ENCODE measurements around the gene TPRN.

The TPRN gene

DNA sequence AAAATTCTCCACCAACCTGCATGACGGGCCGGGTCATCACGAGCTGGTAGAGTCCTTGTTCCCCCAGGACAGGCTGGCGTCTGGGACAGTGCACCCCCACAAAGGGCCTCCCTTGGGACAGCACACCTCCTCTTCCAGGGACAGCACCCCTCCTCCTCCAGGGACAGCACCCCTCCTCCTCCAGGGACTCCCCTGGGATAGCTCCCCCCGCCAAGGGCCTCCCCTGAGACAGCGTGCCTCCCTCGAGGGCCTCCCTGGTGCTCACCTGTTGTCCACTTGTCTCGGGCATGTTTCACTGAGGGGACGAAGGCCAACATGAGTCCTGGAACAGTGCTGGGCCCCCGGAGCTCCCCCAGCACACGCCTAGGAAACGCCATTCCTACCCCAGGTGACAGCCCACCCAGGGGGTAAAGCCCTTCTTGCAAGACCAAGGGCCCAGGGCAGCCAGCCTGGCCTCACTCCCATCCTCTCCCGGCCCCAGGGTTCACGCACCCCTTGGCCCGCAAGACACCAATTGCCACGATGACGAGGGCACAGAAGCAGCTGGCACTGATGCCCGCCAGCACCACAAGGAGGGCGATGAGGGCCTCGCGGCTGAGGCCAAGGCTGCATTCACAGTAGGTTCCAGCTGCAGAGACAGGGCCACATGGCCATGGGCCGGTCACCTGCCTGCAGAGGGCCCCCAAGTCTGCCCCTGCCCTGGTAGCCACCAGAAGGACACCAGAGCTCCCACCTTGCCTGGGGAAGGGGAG is 29.2 kb downstream of the TPRN start:
- no peak for DNase-seq

DNA sequence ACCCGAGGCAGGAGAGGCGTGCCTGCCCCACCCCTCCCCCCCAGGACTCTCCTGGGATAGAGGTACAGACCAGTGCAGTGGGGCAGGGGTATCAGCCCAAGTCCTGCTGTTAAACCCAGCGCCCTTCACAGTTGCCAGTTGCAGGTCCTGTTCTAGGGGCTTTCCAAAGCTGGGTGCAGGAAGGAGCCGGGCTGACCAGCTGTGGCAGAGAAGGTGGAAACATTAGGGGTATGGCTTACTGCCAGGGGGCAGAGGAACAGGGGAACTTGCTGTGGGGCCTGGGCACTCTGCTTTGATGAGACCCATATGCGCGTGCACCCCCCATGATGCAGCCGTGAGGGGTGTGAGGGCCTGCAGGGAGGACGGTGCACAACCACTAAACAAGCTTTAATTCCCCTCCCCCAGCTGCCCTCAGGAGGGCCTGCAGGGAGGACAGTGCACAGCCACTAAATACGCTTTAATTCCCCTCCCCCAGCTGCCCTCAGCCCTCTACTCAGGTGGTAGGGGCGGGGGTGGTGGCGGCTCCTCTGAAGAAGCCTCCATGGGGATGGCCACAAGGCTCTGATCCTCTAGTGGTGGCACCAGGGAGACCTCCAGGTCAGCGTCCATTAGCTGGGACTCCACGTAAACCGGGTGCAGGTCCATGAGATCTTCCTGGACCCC is 29.9 kb downstream of the TPRN start:
- DNase-seq = no peak

DNA sequence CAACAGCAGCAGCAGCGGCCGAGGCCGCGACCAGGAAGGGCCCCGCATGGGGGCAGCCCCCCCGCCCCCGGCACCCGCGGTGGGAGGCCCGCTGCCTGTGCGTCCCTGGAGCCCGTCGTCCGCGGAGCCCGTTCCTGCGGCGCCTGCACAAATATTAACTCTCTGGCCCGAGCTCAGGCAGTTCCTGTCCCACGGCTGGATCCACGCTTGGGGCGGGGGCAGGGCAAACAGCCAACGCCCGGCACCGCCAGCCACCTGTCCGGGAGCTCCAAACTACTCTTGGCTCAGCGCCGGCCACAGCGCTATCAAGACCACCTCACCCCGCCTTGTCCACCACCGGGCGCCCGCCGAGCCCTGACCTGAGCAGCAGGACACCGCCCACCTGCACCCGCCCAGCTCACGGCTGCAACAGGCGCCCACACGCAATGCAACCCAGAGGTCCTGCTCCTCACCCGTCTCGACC is 30.6 kb downstream of the TPRN start, which contains the start of gene LRRC26:
Gene LRRC26, minus strand, starts transcription at position 156 of the 463 bp plus-strand sequence. Its CDS starts 108 bp downstream, at position 48.
- no peak for DNase-seq

DNA sequence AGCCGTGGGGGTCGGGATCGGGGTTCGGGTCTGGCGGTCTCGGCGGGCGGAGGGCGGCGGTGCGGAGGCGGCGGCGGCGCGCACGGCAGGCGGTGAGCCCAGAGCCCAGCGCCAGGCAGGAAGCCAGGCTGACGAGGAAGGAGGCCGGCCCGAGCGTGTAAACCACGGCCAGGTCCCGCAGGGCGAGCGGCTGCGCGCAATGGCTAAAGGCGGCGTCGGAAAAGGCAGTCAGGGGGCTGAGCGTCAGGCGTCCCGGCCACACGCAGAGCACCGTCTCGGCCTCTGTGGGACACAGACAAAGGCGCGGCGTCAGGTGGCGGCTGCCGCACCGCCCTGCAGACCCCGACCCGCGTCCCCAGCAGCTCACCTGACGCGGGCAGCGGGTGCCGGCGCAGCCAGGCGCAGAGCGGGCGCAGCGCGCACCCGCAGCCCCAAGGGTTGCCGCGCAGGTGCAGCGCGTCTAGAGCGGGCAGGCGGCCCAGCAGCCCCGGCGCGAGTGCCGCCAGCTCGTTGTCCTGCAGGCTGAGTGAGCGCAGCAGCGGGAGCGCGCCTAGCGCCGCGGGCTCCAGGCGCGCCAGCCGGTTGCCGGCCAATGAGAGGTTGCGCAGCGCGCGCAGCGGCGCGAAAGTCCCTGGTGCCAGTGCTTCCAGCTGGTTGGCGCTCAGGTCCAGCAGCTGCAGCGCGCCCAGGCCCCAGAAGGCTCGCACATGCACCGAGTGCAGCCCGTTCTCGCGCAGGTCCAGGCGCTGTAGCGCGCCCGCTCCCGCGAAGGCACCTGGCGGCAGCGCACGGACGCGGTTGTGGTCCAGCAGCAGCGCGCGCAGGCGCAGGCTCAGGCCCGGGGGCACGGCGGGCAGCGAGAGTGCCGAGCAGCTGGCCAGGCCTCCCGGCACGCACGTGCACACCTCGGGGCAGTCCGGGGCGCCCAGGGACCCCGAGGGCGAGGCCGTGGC is 31.4 kb downstream of the TPRN start:
- no peak for DNase-seq

DNA sequence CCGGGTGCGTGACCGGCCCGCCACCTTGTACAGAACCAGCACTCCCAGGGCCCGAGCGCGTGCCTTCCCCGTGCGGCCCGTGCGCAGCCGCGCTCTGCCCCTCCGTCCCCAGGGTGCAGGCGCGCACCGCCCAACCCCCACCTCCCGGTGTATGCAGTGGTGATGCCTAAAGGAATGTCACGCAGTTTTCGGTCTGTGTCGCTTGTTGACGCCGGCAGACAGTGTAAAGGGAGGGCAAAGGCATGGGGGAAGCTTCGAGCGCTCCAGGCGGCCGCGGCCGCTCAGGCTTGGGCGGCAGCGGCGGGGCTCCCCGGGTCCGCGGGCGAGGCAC is 32.0 kb downstream of the TPRN start:
- DNase-seq = no peak

DNA sequence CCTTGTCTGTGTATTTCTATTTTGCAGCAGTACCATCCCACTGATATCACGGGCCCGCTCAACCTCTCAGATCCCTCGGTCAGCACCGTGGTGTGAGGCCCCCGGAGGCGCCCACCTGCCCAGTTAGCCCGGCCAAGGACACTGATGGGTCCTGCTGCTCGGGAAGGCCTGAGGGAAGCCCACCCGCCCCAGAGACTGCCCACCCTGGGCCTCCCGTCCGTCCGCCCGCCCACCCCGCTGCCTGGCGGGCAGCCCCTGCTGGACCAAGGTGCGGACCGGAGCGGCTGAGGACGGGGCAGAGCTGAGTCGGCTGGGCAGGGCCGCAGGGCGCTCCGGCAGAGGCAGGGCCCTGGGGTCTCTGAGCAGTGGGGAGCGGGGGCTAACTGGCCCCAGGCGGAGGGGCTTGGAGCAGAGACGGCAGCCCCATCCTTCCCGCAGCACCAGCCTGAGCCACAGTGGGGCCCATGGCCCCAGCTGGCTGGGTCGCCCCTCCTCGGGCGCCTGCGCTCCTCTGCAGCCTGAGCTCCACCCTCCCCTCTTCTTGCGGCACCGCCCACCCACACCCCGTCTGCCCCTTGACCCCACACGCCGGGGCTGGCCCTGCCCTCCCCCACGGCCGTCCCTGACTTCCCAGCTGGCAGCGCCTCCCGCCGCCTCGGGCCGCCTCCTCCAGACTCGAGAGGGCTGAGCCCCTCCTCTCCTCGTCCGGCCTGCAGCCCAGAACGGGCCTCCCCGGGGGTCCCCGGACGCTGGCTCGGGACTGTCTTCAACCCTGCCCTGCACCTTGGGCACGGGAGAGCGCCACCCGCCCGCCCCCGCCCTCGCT is 32.6 kb downstream of the TPRN start:
- DNase-seq = no peak

DNA sequence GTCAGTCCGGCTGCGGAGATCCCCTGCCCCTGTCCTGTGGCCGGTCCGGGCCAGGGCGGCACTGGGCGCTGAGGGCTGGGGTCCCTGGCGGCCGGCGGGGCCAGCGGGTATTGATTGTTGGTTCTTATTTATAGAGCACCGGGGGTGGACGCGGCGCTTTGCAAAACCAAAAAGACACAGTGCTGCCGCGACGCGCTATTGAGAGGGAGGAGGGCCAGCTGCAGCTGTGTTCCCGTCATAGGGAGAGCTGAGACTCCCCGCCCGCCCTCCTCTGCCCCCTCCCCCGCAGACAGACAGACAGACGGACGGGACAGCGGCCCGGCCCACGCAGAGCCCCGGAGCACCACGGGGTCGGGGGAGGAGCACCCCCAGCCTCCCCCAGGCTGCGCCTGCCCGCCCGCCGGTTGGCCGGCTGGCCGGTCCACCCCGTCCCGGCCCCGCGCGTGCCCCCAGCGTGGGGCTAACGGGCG is 33.2 kb downstream of the TPRN start:
- DNase-seq = no peak

DNA sequence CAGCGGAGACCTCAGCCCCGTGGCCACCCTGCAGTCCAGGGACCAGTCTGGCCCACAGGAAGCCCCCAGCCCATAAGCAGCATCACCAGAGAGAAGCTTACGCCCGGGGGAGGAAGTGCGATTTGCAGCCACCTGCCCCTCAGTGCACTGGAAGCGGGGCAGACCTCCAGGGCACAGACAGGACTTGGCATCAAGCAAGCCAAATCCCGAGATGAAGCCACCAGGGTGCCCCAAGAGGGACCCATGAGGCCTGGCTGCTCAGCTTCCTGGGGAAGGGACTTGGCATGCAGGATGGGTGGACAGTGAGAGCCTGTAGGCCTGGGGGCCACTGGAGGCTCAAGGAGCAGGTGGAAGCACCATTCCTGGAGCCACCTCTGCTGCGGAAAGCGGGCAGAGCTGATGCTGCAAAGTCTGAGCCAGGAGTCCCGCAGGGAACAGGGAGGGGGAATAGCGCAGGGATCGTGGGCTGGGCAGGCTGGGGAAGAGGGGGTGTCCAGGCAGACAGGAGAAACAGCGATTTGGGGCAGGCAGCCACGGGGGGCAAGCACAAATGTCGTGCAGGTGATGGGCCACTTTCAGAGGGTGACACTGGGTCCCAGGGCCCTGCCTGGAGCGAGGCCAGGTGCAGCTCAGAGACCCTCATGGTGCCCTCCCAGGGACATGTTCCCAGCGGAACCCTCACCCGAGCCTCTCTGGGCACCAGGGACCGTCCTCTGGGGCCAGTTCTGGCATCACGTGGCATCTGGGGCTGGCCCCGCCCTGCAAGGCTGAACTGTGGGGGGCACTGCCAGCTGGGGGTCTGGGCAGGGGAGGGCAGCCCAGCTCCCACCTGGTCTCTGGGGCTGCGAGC is 33.9 kb downstream of the TPRN start:
- DNase-seq = no peak

DNA sequence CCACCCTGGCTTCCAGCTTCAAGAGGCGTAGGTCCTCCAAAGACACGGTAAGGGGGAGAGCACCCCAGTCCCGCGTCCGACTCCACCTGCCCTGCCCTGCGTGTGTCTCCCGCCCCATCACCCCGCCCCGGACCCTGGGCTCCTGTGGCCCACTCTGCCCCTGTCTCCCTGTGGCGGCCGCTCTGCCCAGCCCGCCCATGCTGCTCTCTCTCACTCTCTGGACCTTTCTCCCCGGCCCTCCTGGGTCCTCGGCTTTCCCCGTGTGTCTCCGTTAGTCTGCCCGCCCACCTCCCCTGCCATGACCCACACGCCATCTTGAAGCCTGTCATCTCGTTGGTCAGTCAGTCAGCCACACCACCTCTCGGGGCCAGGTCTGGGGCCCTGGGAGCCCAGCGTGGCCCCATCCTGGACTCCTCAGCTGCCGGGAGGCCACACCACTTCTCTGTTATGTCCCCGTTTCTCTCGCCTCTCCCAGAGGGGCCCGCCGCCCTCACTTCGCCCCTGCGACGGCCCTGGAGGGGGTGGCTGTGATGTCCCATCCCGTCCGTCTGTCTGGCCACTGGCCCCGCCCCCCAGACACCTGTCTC is 35.2 kb downstream of the TPRN start:
- DNase-seq = no peak

DNA sequence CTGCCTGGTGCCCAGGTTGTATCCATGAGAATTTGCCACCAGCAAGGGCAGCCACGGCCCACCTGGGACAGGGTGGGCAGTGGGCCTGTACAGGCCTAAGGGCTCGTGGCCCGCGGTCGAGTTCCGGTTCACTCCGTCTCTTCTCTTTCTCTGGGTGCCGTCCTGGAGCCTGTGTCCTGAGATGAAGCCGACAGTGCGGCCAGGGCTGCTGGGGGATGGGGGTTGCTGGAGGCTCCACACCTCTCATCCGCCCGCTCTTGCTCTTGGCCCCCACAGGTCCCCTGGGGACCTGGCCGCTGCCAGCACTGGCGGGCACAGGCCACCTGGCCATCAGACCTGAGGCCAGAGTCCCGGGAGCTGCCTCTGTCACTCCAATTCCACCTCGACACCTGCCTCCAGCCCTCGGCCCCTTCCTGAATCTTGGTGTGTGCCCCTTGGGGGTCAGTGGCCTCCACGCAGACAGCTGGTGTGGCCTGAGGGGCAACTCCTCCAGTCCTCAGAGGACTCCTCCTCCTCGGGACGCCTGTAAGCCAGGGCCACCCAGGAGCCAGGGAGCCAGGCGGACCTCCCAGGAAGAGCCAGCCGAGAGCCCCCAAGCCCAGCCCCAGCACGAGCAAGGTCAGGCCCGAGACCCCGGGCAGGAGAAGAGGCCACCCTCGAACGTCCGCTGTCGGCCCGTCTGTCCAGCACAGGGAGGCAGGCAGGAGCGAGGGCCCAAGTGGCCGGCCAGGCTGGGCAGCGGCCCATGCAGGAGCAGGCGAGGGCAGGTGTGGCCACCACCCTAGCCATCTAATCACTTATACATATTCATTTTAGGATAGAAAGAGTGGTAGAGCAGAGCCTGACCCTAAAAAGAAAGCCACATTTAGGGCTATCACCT is 35.9 kb downstream of the TPRN start:
- no peak for DNase-seq

DNA sequence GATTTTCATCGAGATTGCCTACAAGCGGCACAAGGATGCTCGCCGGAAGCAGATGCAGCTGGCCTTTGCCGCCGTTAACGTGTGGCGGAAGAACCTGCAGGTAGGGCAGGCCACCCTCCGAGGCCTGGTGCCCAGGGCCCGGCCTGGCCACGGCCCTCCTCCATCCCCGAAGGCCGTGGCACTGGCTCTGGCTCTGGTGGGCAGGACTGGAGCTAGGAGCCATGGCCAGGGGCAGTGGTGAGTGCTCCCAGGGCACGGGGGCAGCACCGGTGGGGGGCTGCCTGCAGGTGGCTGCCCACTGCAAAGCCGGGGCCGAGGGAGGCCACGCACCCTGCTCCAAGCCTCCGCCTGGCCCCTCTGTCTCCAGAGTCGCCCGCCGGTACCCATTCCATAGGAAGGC is 36.7 kb downstream of the TPRN start:
- no peak for DNase-seq

DNA sequence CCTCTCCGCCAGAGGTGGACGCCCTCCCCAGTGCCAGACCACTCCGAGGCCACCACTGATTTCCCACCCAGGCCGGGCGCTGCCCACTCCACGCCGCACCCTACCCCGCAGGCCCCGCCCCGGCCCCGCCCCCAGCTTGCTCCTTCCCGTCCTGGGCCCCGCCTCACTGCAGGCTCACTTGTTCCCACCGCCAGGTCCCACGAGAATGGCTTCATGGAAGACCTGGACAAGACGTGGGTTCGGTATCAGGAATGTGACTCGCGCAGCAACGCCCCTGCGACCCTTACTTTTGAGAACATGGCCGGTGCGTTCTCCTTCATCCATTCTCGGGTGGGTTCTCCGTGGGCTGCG is 37.2 kb downstream of the TPRN start:
- no peak for DNase-seq

DNA sequence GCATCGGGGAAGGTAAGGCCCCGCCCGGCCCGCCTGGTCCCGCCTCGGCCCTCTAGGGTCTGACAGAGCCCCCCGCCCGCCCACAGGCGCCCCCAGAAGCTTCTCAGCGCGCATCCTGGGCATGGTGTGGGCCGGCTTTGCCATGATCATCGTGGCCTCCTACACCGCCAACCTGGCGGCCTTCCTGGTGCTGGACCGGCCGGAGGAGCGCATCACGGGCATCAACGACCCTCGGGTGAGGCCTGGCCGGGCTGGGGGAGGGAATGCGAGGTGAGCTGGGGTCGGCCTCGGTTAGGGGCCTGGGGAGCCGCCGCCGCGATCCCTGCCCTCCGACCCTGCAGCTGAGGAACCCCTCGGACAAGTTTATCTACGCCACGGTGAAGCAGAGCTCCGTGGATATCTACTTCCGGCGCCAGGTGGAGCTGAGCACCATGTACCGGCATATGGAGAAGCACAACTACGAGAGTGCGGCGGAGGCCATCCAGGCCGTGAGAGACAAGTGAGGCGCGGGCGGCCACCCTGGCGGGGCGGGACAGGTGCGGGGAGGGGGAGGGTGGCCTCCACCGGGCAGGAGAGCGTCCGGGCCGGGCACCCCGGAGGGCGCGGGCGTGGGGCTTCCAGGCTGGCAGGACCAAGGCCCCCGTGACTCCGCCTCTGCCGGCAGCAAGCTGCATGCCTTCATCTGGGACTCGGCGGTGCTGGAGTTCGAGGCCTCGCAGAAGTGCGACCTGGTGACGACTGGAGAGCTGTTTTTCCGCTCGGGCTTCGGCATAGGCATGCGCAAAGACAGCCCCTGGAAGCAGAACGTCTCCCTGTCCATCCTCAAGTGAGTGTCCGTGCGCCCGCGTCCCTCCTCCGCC is 37.8 kb downstream of the TPRN start:
- DNase-seq = no peak

DNA sequence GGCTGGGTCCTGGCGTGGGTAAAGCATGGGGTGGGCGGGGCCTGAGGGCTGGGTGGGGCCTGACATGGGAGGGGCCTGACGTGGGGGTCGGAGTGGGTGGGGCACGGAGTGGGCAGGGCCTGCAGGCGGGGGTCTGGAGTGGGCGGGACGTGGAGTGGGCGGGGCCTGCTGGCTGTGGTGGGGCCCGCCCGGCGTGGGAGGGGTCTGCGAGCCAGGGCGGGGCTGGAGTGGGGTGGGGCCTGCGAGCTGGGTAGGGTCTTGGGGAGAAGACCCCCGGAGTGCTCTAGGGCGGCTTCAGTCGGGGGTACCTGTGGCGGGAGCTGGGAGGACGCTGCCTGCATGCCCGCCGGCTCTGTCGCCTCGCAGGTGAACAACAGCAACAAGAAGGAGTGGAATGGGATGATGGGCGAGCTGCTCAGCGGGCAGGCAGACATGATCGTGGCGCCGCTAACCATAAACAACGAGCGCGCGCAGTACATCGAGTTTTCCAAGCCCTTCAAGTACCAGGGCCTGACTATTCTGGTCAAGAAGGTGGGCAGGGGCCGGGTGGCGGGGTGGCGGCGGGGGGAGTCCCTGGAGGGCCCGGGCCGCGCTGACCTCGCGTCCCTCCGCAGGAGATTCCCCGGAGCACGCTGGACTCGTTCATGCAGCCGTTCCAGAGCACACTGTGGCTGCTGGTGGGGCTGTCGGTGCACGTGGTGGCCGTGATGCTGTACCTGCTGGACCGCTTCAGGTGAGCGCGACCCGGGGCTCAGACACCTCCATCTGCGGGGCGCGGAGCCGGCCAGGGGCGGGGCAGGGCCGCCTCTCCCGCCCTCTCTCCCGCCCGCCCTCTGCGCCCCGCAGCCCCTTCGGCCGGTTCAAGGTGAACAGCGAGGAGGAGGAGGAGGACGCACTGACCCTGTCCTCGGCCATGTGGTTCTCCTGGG is 38.7 kb downstream of the TPRN start:
- no peak for DNase-seq

DNA sequence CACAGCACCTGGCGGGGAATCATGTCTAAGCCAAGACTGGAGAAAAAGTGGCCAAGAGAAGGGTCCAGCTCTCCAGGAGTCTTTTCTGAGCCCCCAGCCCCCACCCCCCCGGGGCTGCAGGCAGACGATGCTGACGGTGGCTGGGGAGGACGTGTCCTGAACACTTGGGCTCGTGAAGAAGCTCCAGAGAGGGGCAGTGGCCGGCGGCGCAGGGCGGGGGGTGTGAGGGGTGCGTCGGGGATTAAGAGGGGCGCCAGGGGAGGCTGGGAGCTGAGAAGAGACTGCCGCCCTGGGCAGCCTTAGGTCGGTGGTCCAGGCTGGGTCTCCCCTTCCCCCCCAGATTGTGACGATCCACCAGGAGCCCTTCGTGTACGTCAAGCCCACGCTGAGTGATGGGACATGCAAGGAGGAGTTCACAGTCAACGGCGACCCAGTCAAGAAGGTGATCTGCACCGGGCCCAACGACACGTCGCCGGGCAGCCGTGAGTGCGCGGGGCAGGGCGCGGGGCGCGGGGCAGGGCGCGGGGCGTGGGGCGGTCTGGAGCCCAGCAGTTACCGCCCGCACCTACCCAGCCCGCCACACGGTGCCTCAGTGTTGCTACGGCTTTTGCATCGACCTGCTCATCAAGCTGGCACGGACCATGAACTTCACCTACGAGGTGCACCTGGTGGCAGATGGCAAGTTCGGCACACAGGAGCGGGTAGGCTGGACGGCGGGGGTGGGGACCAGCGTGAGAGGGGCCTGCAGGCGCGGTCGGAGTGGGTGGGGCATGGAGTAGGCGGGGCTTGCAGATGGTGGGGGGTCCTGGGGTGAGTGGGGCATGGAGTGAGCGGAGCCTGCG is 39.6 kb downstream of the TPRN start:
- DNase-seq = no peak

DNA sequence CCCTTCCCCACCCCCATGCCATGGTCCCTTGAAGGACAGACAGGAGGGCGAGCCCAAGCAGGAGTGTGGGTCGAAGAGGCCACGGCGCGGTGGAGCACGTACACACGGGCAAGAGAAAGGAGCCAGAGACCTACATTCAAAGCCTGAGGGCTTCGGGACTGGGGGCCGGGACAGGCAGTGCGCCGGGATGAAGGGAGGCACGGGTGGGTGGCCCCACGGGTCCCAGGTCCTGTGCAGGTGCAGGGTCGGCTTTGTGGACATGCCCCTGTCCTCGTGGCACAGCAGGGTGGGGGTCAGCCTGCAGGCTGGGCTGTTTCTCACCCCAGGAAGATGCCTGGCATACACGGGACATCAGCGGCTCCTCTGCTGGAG is 40.5 kb downstream of the TPRN start:
- no peak for DNase-seq
